Uterus (tissue), 2 donors: Measurements from ENCODE around the gene PRAME.

Source experiments
- CTCF ChIP-seq, 4 experiments: fragments of 200-600 bp in 2 of 4; fragments of 450-650 bp in 2 of 4; sonication (generic) in 2 of 4; IDR thresholded peaks; one replicate each; pipeline ENCODE4 v1.5.1; 2016 to 2019; ENCODE audit warnings: antibody characterized with exemption in 4 of 4, mild to moderate bottlenecking in 2 of 4, moderate library complexity in 1 of 4
- POLR2A ChIP-seq, 2 donors: fragments of 450-650 bp; IDR thresholded peaks; one replicate each; pipeline ENCODE4 v1.6.1; 2016; ENCODE audit warnings: antibody characterized with exemption in 2 of 2, mild to moderate bottlenecking in 1 of 2, moderate library complexity in 1 of 2

DNA sequence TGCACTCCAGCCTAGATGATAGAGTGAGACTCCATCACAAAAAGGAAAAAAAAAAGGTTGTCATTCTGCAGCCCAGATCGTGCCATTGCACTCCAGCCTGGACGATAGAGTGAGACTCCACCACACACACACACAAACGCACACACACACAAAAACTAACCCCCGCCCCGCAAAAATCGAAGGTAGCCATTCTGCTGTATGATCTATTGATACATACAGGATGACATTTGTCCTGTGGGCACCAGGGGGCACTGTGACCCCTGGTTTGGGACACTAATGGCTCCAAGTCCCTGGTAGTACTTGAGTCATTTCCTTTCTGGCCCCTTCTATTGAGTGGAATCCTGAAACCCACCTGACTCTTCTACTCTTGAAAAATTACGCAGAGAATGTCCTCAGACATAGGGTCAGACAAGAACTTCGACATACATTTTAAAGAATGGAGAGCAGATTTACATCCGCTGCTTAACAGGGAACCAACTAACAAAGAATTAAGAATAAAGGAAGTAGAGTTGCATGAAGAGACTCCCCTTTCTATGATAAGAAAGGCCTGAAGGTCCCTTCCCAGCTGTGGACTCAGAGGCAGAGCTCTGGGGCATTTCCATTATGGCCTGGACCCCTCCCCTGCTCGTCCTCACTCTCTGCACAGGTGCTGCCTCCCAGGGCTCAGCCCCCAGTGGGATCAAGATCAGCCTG is 35.0 kb upstream of the PRAME start:
- TF ChIP-seq CTCF (IDR thresholded peaks at IDR 0.05): peak in 3 of 4 experiments; percentile 15 to 42 (median 41)
- no peak for TF ChIP-seq POLR2A (IDR thresholded peaks at IDR 0.05)
